Measurements from ENCODE around the gene BOK.

The BOK gene

DNA sequence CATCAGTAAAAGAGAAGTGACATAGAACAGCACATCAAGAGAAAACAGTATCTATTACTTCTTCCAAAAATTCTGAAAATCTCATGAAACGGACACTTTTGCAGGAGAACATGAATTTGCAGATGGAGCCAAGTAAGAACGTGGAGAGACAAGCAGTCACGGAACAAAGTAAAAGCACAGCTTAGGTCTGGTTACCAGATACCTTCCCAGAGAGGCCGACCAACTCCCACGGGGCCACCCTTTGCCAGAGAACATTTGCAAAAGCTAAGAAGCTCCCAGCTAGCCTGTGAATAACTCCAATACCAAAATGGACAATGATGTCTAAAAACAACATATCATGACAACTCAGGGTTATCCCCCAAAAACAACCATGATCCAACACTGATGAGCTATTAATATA, 39.5 kb downstream of the BOK start:
- in situ Hi-C loops (cut with MboI; ENCODE audit: low sequenced_read_pairs): no loop called here

DNA sequence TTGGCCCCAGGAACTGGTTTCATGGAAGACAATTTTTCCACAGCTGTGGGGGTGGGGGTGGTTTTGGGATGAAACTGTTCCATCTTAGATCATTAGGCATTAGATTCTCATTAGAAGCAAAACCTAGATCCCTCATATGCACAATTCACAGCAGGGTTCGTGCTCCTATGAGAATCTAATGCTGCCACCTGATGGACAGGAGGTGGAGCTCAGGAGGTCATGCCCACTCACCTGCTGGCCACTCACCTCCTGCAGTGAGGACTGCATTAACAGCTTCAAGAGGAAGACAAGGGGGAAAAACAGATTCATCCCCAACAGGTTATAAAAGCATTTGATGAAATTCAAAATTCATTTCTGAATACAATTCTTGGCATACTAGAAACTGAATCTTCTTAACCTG, 39.9 kb downstream of the BOK start:
- in situ Hi-C loops (cut with MboI; ENCODE audit: low sequenced_read_pairs): no loop called here

GRCh38 chr2:241599615-241600014, 41.1 kb downstream of the BOK start:
- in situ Hi-C loops (cut with MboI; ENCODE audit: low sequenced_read_pairs): no loop called here

GRCh38 chr2:241601841-241602240, 43.3 kb downstream of the BOK start:
- in situ Hi-C loops (cut with MboI; ENCODE audit: low sequenced_read_pairs): no loop called here

- in situ Hi-C loops (cut with MboI; ENCODE audit: low sequenced_read_pairs): no loop called here
Measured at GRCh38 chr2:241602720-241603119, 44.2 kb downstream of the BOK start.

GRCh38 chr2:241603686-241604085, 45.1 kb downstream of the BOK start:
- in situ Hi-C loops (cut with MboI; ENCODE audit: low sequenced_read_pairs): no loop called here

GRCh38 chr2:241606186-241606585, 47.6 kb downstream of the BOK start:
- in situ Hi-C loops (cut with MboI; ENCODE audit: low sequenced_read_pairs): no loop called here

- in situ Hi-C loops (cut with MboI; ENCODE audit: low sequenced_read_pairs): no loop called here
Measured at GRCh38 chr2:241607162-241607885, 48.8 kb downstream of the BOK start.

GRCh38 chr2:241608881-241609280, 50.3 kb downstream of the BOK start:
- in situ Hi-C loops (cut with MboI; ENCODE audit: low sequenced_read_pairs): no loop called here

GRCh38 chr2:241609859-241610793, 51.6 kb downstream of the BOK start:
- in situ Hi-C loops (cut with MboI; ENCODE audit: low sequenced_read_pairs): no loop called here

DNA sequence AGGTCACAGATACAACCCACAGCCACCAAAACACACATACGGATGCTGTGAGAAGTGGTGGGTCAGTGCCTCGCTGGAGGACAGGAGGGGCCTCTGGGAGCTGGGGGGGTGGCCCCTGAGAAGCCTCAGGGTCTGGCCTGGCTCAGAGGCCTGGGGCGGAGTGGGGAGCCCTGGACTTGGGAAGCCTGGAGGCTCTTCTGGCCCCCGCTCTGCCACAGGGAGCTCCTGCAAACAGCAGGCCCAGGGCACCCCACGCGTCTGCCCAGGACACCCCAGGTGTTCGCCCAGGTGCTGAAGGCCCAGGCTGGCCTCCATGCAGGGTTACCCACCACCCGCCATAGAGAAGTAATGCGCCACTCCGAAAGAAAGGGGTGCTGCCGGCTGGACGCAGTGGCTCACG, 52.5 kb downstream of the BOK start:
- in situ Hi-C loops (cut with MboI; ENCODE audit: low sequenced_read_pairs): no loop called here

DNA sequence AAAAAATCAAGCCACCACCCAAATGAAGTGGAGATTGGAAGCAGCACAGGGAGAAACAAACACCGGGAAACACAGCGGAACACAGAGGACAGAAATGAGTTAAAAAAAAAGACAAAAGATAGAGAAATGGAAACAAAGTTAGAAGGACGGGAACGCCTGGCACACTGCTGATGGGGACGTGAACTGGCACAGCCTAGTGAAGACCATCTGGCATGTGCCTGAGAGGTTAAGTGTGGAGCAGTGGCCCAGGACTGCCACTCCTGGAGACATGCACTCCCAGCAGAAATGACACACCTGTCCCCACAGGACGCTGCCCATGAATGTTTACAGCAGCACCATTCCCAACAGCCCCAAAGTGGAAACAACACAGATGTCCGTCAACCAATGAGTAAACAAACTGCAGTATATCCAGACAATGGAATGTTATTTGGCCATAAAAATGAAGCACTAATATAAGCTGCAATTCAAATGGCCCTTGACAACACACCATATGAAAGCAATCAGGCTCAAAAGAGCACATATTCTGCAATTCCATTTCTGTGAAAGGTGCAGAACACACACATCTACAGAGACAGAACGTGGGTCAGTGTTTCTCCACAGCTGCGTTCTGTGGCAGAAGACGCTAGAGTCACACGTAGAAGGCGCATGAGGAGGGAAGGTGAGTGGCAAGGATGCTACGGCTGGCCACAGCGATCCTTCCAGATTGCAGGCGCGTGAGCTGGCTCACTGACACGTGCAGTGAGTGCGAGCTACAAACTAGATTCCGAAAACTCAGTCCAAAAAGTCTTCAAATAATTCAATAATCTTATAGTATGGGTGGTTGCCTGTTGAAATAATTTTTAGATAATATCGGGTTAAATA, 53.8 kb downstream of the BOK start:
- in situ Hi-C loops (cut with MboI; ENCODE audit: low sequenced_read_pairs): no loop called here

GRCh38 chr2:241613017-241613780, 54.7 kb downstream of the BOK start:
- in situ Hi-C loops (cut with MboI; ENCODE audit: low sequenced_read_pairs): no loop called here

DNA sequence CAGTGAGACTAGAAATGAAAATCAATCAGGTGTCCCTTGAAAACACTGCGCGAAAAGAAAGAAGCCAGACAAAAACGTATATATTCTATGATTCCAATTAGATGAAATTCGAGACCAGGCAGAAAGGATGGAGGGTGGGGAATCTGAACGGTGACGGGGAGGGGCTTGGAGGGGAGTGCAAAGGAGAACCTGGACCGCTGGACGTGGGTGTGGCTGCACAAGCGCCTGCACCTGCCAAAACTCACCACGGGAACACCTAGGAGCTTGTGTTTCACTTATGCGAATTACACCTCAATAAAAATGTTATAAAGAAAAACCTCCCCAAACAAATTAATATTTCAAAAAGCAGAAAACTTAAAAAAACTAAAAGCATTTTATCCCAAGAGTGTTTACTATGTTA, 56.5 kb downstream of the BOK start:
- in situ Hi-C loops (cut with MboI; ENCODE audit: low sequenced_read_pairs): no loop called here

GRCh38 chr2:241615522-241616052, 57.0 kb downstream of the BOK start:
- in situ Hi-C loops (cut with MboI; ENCODE audit: low sequenced_read_pairs): no loop called here

DNA sequence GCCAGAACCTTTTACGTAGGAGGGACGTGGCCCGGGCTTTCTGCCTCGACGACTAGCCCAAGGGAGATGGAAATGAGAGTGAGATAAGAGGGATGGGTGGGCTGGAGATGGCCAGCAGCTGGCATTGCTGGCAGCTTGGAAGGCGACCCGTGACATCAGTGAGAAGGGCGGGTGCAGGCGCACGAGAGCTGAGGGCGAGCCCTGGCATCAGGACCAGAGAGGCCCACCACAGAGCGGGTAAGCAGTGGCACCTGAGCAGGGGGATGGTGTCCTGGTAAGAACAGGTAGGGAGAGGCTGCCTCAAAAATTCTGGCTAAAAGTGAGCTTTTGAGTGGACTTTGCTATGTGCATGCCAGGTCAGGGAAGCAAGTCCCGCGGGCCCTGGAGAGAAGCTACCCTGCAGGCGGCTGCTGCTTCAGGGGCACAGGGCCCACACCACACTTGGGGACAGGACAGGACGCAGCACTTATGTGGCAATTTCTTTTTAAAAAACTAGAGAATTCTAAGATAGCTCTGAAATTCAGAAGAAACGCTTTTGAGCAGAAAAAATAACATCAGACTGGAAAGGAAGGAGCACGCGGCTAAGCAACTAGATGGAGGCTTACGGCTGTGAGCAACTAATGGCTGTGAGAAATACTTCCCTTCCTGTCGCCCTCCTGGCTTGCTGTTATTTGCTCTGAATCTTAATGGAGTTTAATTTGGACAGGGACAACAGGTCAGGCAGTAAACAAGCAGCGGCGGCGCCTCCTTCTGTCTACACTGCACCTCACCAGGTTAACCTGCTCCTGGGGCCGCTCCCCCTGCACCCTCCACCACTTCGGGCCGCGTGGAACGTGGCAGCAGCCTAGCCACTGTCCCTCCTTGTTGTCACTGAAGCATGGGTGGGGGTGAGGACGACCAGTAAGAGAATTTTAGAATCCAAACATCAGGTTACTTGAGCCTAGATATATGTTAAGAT, 57.9 kb downstream of the BOK start:
- in situ Hi-C loops (cut with MboI; ENCODE audit: low sequenced_read_pairs): no loop called here

DNA sequence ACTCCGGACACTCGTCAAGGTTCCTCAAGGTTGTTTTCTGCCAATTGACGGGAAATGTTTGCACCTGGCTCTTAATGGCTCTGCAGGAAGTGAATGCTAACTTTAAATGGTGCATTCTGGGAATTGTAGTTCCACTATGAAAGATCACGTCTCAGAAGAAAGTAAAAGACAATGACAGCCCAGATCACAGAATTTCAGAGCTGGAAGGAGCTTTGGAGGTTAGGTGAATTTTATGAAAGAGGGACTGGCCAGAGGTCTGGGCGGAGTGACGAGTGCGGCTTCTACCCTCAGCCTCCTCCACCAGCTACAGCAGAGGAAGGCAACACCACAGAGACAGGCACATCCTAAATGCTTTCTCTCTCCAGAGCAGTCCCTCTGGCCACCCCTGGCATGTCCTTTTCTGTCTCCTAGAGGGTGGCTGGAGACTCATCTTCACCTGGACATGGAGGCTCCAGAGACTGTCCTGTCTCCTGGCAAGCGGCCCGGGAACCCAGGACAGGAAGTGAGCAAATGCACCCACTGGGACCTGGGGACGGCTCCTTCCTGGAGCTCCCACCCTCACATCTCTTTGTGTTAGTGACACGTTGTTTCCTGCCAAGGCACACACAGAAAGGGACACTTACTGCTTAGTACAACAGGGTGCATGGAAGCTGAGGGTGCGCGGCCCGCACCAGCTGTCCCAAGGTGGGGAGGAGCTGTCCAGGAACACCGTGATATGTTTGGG, 59.0 kb downstream of the BOK start:
- in situ Hi-C loops (cut with MboI; ENCODE audit: low sequenced_read_pairs): no loop called here

DNA sequence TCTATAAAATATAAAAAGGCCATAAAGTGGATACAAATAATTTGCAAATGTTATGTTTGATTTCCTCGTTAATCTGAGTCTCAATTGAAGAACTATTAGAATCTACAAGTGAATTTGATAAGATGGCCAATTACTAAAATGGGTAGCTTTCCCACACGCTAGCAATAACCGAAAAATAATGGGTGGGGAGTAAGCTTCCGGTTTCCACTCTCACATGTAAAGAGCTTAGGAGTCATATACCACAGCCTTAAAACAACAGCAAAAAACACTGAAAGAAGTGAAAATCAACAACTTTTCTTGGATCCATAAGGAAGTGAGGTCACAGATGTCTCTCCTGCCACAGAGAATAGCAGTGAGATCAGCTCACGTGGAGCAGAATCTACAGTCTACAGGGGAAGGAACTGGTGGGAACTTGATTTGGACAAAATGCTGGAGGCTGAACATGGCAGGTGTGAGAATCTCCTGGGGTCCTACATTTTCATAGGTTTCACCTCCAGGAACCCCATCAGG, 59.8 kb downstream of the BOK start:
- in situ Hi-C loops (cut with MboI; ENCODE audit: low sequenced_read_pairs): no loop called here

Measured in HL-60/S4 (cell line).